ENCODE measurements around the gene LZTS2. TPM values are rescaled to one million over a fixed set of nuclear protein-coding genes. Genes with fewer than 3 reads are reported as not detected.

The LZTS2 gene
- total and polyA plus RNA-seq, 2 of the 8 experiments (the other 6 are each of a cell fraction or from before 2014, with no cell fraction given) = 75.7 to 99.5 TPM

- no peak overlapping the region for H3K56ac ChIP-seq (replicated peaks; ENCODE audit: insufficient read length, low read depth, low read length)
- peaks cover 7 to 22% (median 18%) of the 10 kb centered on the region in 4 experiments for H3K27me3 ChIP-seq (replicated peaks in 1 of 4; ENCODE audit: control insufficient read depth in 3 of 4, extremely low read depth in 1 of 4, insufficient read depth in 3 of 4, low read length in 3 of 4)
- H2BK15ac ChIP-seq (ENCODE audit: low read length) = no peak overlapping the region
- no peak overlapping the region for H3K18ac ChIP-seq (ENCODE audit: extremely low read depth, low read length)
- CTCF ChIA-PET (ENCODE audit: partially characterized antibody) = interaction anchor here (0.9 to 59.5 kb wide), 8 partner anchors 8 to 99 kb away, joined by 3 to 2176 read pairs (median 9); partner anchors contain the start of genes KAZALD1, PDZD7 and SFXN3
- H3K4ac ChIP-seq (replicated peaks; ENCODE audit: insufficient read length, low read depth, low read length) = no peak overlapping the region
- H4K91ac ChIP-seq (replicated peaks; ENCODE audit: insufficient read length, low read length) = no peak overlapping the region
- DNase-seq (ENCODE audit: low read depth in 1 of 2, low spot score in 2 of 2) (no peak), FAIRE-seq (no peak)
- H4K8ac ChIP-seq (ENCODE audit: extremely low read depth, insufficient read depth, low read length) = no peak overlapping the region
- H3K36me3 ChIP-seq (ENCODE audit: control insufficient read depth in 2 of 4, insufficient read depth in 4 of 4, low read length in 3 of 4) = no peaks in the 10 kb centered on the region; a peak in 1 of 8 replicates
- H4K20me1 ChIP-seq (replicated peaks in 1 of 2; ENCODE audit: control insufficient read depth in 1 of 2, insufficient read depth in 2 of 2, low read length in 2 of 2) = peaks cover 9 to 12% of the 10 kb centered on the region in 2 experiments
- H4K5ac ChIP-seq (ENCODE audit: insufficient read length, low read depth, low read length) = no peak overlapping the region
- H3K4me3 ChIP-seq (ENCODE audit: extremely low read depth in 1 of 4, insufficient read depth in 2 of 4, low read depth in 3 of 4, low read length in 4 of 4) = no peak overlapping the region
- H3K4me1 ChIP-seq (replicated peaks in 1 of 4; ENCODE audit: control insufficient read depth in 3 of 4, insufficient read depth in 4 of 4, low read length in 3 of 4) = peaks cover 0 to 10% (median 5%) of the 10 kb centered on the region in 4 experiments; a peak in 4 of 7 replicates
- no peak overlapping the region for H3K23ac ChIP-seq (ENCODE audit: insufficient read length)
- H2BK5ac ChIP-seq (ENCODE audit: low read depth, low read length) = no peak overlapping the region
- no peak overlapping the region for H2AFZ ChIP-seq (ENCODE audit: low read length)
- no peak overlapping the region for H3K9ac ChIP-seq (replicated peaks in 1 of 4; ENCODE audit: extremely low read depth in 1 of 4, low read depth in 3 of 4, low read length in 3 of 4)
- no peak overlapping the region for H3K27ac ChIP-seq (ENCODE audit: low read depth, low read length)
- no peak overlapping the region for H3K4me2 ChIP-seq (ENCODE audit: insufficient read depth in 1 of 2, low read depth in 2 of 2, low read length in 2 of 2)
- POLR2A ChIA-PET (ENCODE audit: partially characterized antibody) = interaction anchor here (0.8 kb wide), 1 partner anchor 18 kb away, joined by 3 read pairs; no protein-coding TSS in a partner anchor
- H3K79me2 ChIP-seq (ENCODE audit: control insufficient read depth in 1 of 2, insufficient read depth in 2 of 2, low read length in 2 of 2) = peaks cover 0 to 3% of the 10 kb centered on the region in 2 experiments; a peak in 1 of 4 replicates
- H2BK12ac ChIP-seq (ENCODE audit: low read depth, low read length) = no peak overlapping the region
- no peak overlapping the region for H2BK120ac ChIP-seq (replicated peaks; ENCODE audit: low read depth, low read length)
- WGBS, 2 experiments (ENCODE audit: extremely low coverage in 1 of 2, insufficient coverage in 1 of 2, insufficient read length in 1 of 2, insufficient replicate concordance in 2 of 2, low coverage in 1 of 2, low lambda C conversion rate in 2 of 2, missing lambda C conversion rate in 1 of 2) = 88% methylated on average over 5 of the region's 5 CpGs; no CpG with 5 or more reads in 1 of the 2 experiments
- no peak overlapping the region for H2AK5ac ChIP-seq (ENCODE audit: low read depth, low read length)
- H3K79me1 ChIP-seq (ENCODE audit: low read depth, low read length) = no peaks in the 10 kb centered on the region; the same call in 1 of the 2 replicates
- H3K23me2 ChIP-seq (ENCODE audit: low read depth, low read length) = no peaks in the 10 kb centered on the region; the same call in 1 of the 2 replicates
- no peak overlapping the region for H2BK20ac ChIP-seq (ENCODE audit: low read length)
- H3K14ac ChIP-seq (ENCODE audit: insufficient read length) = no peak overlapping the region
- no peaks in the 10 kb centered on the region for H3K9me3 ChIP-seq (ENCODE audit: insufficient read depth in 2 of 2, low read depth in 1 of 2, low read length in 1 of 2)
- TF ChIP-seq NANOG (IDR thresholded peaks at IDR 0.05; ENCODE audit: insufficient read depth, low read depth, low read length, poor library complexity, severe bottlenecking) = no peak
- TF ChIP-seq HDAC2 (IDR thresholded peaks at IDR 0.05; ENCODE audit: borderline replicate concordance in 1 of 2, low read depth in 2 of 2, low read length in 2 of 2) = no peak
- TF ChIP-seq, protein P1, sequence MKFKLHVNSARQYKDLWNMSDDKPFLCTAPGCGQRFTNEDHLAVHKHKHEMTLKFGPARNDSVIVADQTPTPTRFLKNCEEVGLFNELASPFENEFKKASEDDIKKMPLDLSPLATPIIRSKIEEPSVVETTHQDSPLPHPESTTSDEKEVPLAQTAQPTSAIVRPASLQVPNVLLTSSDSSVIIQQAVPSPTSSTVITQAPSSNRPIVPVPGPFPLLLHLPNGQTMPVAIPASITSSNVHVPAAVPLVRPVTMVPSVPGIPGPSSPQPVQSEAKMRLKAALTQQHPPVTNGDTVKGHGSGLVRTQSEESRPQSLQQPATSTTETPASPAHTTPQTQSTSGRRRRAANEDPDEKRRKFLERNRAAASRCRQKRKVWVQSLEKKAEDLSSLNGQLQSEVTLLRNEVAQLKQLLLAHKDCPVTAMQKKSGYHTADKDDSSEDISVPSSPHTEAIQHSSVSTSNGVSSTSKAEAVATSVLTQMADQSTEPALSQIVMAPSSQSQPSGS (IDR thresholded peaks at IDR 0.05; ENCODE audit: low read length) = no peak
- no peak for TF ChIP-seq YY1 (IDR thresholded peaks at IDR 0.05; ENCODE audit: low read depth, low read length)
- TF ChIP-seq SUZ12 (IDR thresholded peaks at IDR 0.05; ENCODE audit: low read length) = no peak
- TF ChIP-seq SIX5 (IDR thresholded peaks at IDR 0.05; ENCODE audit: low read depth, low read length) = no peak
- no peak for TF ChIP-seq TCF12 (IDR thresholded peaks at IDR 0.05; ENCODE audit: low read depth, low read length)
- no peak for TF ChIP-seq USF2 (IDR thresholded peaks at IDR 0.05; ENCODE audit: low read length)
- no peak for TF ChIP-seq NRF1 (IDR thresholded peaks at IDR 0.05; ENCODE audit: low read depth, low read length)
- no peak for TF ChIP-seq MAFK (IDR thresholded peaks at IDR 0.05; ENCODE audit: low read depth, low read length)
- no peak for TF ChIP-seq EGR1 (IDR thresholded peaks at IDR 0.05; ENCODE audit: borderline replicate concordance, low read depth, low read length)
Observed at GRCh38 chr10:101054876-101055275, 55.3 kb downstream of the LZTS2 start.
